K562 (cell line): ENCODE data around the gene SMIM3. TPM values are rescaled to one million over a fixed set of nuclear protein-coding genes. Genes with fewer than 3 reads are reported as not detected.

ENCODE experiments used
- ATAC-seq: fragments of 200-7000 bp; cut with Tn5 transposase; 3 replicates; pipeline ENCODE4 v1.9.1; 2020; ENCODE audit warnings: moderate library complexity
- BruUV-seq: library from RNA; stranded (reverse); fragments of 400-500 nt; replicated peaks from 2 replicates; lab custom pipeline; 2021; lab: Mats Ljungman, UMichigan
- CTCF ChIA-PET: fragments of 300-600 bp; formaldehyde crosslinking; extraction: SDS; loops from one replicate; lab custom pipeline; 2021; ENCODE audit warnings: low intra/inter-chr PET ratio; lab: Yijun Ruan, JAX
- POLR2A ChIA-PET: fragments of 300-600, 350-650 bp; sonication (Branson Sonifier 250); formaldehyde crosslinking; extraction: SDS; loops from one replicate; lab custom pipeline; 2021; ENCODE audit warnings: antibody characterized with exemption, inconsistent platforms; lab: Yijun Ruan, JAX
- DNase-seq, 4 experiments: peaks; one replicate each; pipeline versions ENCODE4 v3.0.0 to v3.0.0-alpha.2; 2011 to 2018; ENCODE audit warnings: low spot score in 3 of 4, mixed read lengths in 3 of 4; ENCODE audit errors: extremely low read depth in 1 of 4
- FAIRE-seq: peaks from 2 replicates; lab custom pipeline; 2011; peaks lifted over from hg19 to GRCh38; lab: Jason Lieb, UNC
- H2AFZ ChIP-seq: 2 replicates; pipeline ENCODE4 v1.6.0; 2011; ENCODE audit warnings: low read depth, low read length, control low read depth, inconsistent platforms
- H3K27ac ChIP-seq: fragments of 200-600 bp; 3 replicates; pipeline ENCODE4 v1.8.0; 2011; ENCODE audit warnings: low read depth, mild to moderate bottlenecking, control low read depth, inconsistent platforms, low read length, moderate library complexity, mixed read lengths; ENCODE audit errors: extremely low read depth
- H3K27me3 ChIP-seq, 2 experiments: fragments of 300-600 bp in 1 of 2; 2 replicates in 1 of 2; 3 replicates in 1 of 2; pipeline versions ENCODE4 v1.6.0 to v1.8.0; 2011; ENCODE audit warnings: inconsistent platforms in 2 of 2, low read length in 2 of 2, mild to moderate bottlenecking in 1 of 2, mixed read lengths in 1 of 2, moderate library complexity in 1 of 2; ENCODE audit not compliant: control insufficient read depth in 2 of 2, insufficient read depth in 2 of 2
- H3K36me3 ChIP-seq: fragments of 300-600 bp; 3 replicates; pipeline ENCODE4 v1.8.0; 2011; ENCODE audit warnings: mild to moderate bottlenecking, low read length, inconsistent platforms; ENCODE audit not compliant: control insufficient read depth, insufficient read depth
- H3K4me1 ChIP-seq, 2 experiments: fragments of 200-600 bp in 1 of 2; replicated peaks in 1 of 2; 2 replicates in 1 of 2; 3 replicates in 1 of 2; pipeline versions ENCODE4 v1.5.1 to v1.8.0; 2011; ENCODE audit warnings: inconsistent platforms in 2 of 2, low read length in 2 of 2, mild to moderate bottlenecking in 1 of 2, mixed read lengths in 1 of 2, moderate library complexity in 1 of 2; ENCODE audit not compliant: control insufficient read depth in 2 of 2, insufficient read depth in 2 of 2
- H3K4me2 ChIP-seq: 2 replicates; pipeline ENCODE4 v1.6.1; 2011; ENCODE audit warnings: low read length, control low read depth, inconsistent platforms, mixed read lengths; ENCODE audit not compliant: insufficient read depth
- H3K4me3 ChIP-seq: fragments of 200-600 bp; sonication (generic), shearing (Covaris generic); 2 replicates; pipeline ENCODE4 v1.5.1; 2016; ENCODE audit warnings: control low read depth, inconsistent platforms
- H3K79me2 ChIP-seq: fragments of 200-600 bp; 3 replicates; pipeline ENCODE4 v1.8.0; 2011; ENCODE audit warnings: low read length, inconsistent platforms; ENCODE audit not compliant: control insufficient read depth, insufficient read depth
- H3K9ac ChIP-seq, 2 experiments: 2 replicates each; pipeline versions ENCODE4 v1.6.0 to v1.6.1; 2011; ENCODE audit warnings: low read depth in 2 of 2, low read length in 2 of 2, control low read depth in 1 of 2, inconsistent platforms in 1 of 2, mild to moderate bottlenecking in 1 of 2, mixed read lengths in 1 of 2; ENCODE audit not compliant: insufficient read depth in 1 of 2
- H3K9me1 ChIP-seq: one replicate; pipeline ENCODE4 v1.6.0; 2011; ENCODE audit warnings: inconsistent platforms, mild to moderate bottlenecking, low read length, moderate library complexity; ENCODE audit not compliant: control insufficient read depth, insufficient read depth
- H3K9me3 ChIP-seq: replicated peaks from 2 replicates; pipeline ENCODE4 v1.5.1; 2011; ENCODE audit warnings: low read depth, low read length, inconsistent platforms; ENCODE audit not compliant: control insufficient read depth, insufficient read depth
- H4K20me1 ChIP-seq: replicated peaks from 2 replicates; pipeline ENCODE4 v1.6.1; 2011; ENCODE audit warnings: low read length, inconsistent platforms, mixed read lengths; ENCODE audit not compliant: control insufficient read depth, insufficient read depth
- AFF1 ChIP-seq, 2 experiments: fragments of 450-650 bp; IDR thresholded peaks; 2 replicates each; pipeline ENCODE4 v1.6.1; 2018; ENCODE audit warnings: mild to moderate bottlenecking in 2 of 2, low read depth in 1 of 2; ENCODE audit not compliant: partially characterized antibody in 2 of 2
- GTF2F1 ChIP-seq: IDR thresholded peaks from 2 replicates; pipeline ENCODE4 v1.6.1; 2011; ENCODE audit warnings: low read depth, low read length, improper control_type of control experiment
- NKRF ChIP-seq: fragments of 450-650 bp; IDR thresholded peaks from 2 replicates; pipeline ENCODE4 v1.6.1; 2016; ENCODE audit warnings: borderline replicate concordance
- PRDM10 ChIP-seq: fragments of 450-650 bp; IDR thresholded peaks from 2 replicates; pipeline ENCODE4 v1.6.1; 2018; ENCODE audit not compliant: partially characterized antibody
- TSC22D4 ChIP-seq: fragments of 450-650 bp; IDR thresholded peaks from 2 replicates; pipeline ENCODE4 v1.6.1; 2016; ENCODE audit warnings: missing genetic modification characterization, missing biosample characterization, control low read depth
- VEZF1 ChIP-seq: fragments of 200-800 bp; sonication (Bioruptor generic); IDR thresholded peaks from 2 replicates; pipeline ENCODE4 v1.6.1; 2017; ENCODE audit warnings: missing genetic modification characterization, missing compliant biosample characterization
- XRCC4 ChIP-seq: IDR thresholded peaks from one replicate; pipeline ENCODE4 v1.6.1; 2011; ENCODE audit not compliant: insufficient read depth, insufficient read length; ENCODE audit errors: extremely low read depth
- ZNF239 ChIP-seq: fragments of 250-450 bp; sonication (Bioruptor Pico); IDR thresholded peaks from 2 replicates; pipeline ENCODE4 v1.4.0; 2020; ENCODE audit warnings: mild to moderate bottlenecking
- ZNF354B ChIP-seq: fragments of 250-450 bp; sonication (Bioruptor Pico); IDR thresholded peaks from 2 replicates; pipeline ENCODE4 v1.4.0; 2020
- WGBS: fragments of 100-300 bp; shearing (Covaris generic); methylation state at CpG from one replicate; pipeline ENCODE4 v1.1.6; 2016; ENCODE audit warnings: low coverage, mixed read lengths; ENCODE audit not compliant: insufficient coverage; ENCODE audit errors: missing lambda C conversion rate; 5-methylcytosine and 5-hydroxymethylcytosine counted together
- in situ Hi-C: fragments of 300-500 bp; cut with MboI; formaldehyde crosslinking; loops from 4 replicates; pipeline ENCODE4 v1.15.0; 2018; ENCODE audit warnings: inconsistent platforms, mixed read lengths
- intact Hi-C: fragments of 100-400 bp; cut with micrococcal nuclease; formaldehyde crosslinking; loops from 2 replicates; pipeline ENCODE4 v1.14.2; 2022
- polyA plus RNA-seq, 8 experiments: library from polyadenylated mRNA; depleted of rRNA in 4 of 8; stranded (reverse) in 5 of 8; unstranded in 3 of 8; fragments of >200 nt; fragmentation: Nextera tagmentation in 2 of 8; fragmentation: Illumina TruSeq in 1 of 8; extraction: Ambion mirVana in 2 of 8; extraction: Trizol in 1 of 8; gene quantifications; 2 replicates each; pipeline versions ENCODE4 v1.2.1 to v1.2.3, GENCODE V29; 2011 to 2014; ENCODE audit warnings: inconsistent platforms in 1 of 8, missing spikeins in 1 of 8
- total RNA-seq, 7 experiments: library from RNA; depleted of rRNA in 6 of 7; stranded (reverse); fragments of >200 nt in 6 of 7; fragmentation: Illumina TruSeq in 2 of 7; extraction: Trizol in 2 of 7; gene quantifications; 2 replicates each; pipeline versions ENCODE4 v1.2.1 to v1.2.3, GENCODE V29; 2011 to 2021; ENCODE audit warnings: low replicate concordance in 1 of 7

Gene SMIM3
- total and polyA plus RNA-seq, 9 of the 15 experiments (the other 6 are each of a cell fraction or from before 2014, with no cell fraction given), result 4.1 to 27.7 (median 13.6) TPM

- CTCF ChIA-PET, result no interaction called here
- H3K27ac ChIP-seq, result no peak overlapping the region
- H3K4me2 ChIP-seq, result no peak overlapping the region
- ATAC-seq, result no peak
- no peak for TF ChIP-seq TSC22D4 (tag)
- TF ChIP-seq AFF1 (IDR thresholded peaks at IDR 0.05; ENCODE audit: low read depth in 1 of 2, partially characterized antibody in 2 of 2), result no peak
- no peak for TF ChIP-seq VEZF1 (CRISPR knock-in tag)
- no peak for TF ChIP-seq ZNF354B (CRISPR knock-in tag)
- no peak for TF ChIP-seq PRDM10
- no peak for TF ChIP-seq GTF2F1
- TF ChIP-seq XRCC4, result no peak
- TF ChIP-seq ZNF239, result no peak
- no peak for TF ChIP-seq NKRF
- no peaks in the 10 kb centered on the region for H3K9me1 ChIP-seq
- no peak overlapping the region for H2AFZ ChIP-seq
- peaks cover 0 to 7% of the 10 kb centered on the region in 2 experiments; a peak in 2 of 5 replicates for H3K4me1 ChIP-seq
- POLR2A ChIA-PET, result no interaction called here
- H3K9me3 ChIP-seq, result no peaks in the 10 kb centered on the region
- FAIRE-seq, result no peak
- peaks cover 73% of the 10 kb centered on the region for H3K36me3 ChIP-seq
- intact Hi-C loops, result no loop called here
- no TSS peak for BruUV-seq
- in situ Hi-C loops, result no loop called here
- no peaks in the 10 kb centered on the region for H4K20me1 ChIP-seq
- no peak overlapping the region for H3K4me3 ChIP-seq
- H3K9ac ChIP-seq, result no peak overlapping the region
- DNase-seq, result no peak
- H3K79me2 ChIP-seq, result peaks cover 84% of the 10 kb centered on the region
- no peaks in the 10 kb centered on the region for H3K27me3 ChIP-seq
- WGBS, result 96% methylated on average over 5 of the region's 5 CpGs
Observed at GRCh38 chr5:150753463-150753862, 25.1 kb upstream of the SMIM3 start.
